ENCODE data around the gene PROM1. TPM values are rescaled to one million over a fixed set of nuclear protein-coding genes. Genes with fewer than 3 reads are reported as not detected.
A peak's percentile ranks its signal among the peaks of the same experiment; 100 is the strongest.

PROM1 gene
- total RNA-seq, 1 experiment from 2014 or later = not detected

DNA sequence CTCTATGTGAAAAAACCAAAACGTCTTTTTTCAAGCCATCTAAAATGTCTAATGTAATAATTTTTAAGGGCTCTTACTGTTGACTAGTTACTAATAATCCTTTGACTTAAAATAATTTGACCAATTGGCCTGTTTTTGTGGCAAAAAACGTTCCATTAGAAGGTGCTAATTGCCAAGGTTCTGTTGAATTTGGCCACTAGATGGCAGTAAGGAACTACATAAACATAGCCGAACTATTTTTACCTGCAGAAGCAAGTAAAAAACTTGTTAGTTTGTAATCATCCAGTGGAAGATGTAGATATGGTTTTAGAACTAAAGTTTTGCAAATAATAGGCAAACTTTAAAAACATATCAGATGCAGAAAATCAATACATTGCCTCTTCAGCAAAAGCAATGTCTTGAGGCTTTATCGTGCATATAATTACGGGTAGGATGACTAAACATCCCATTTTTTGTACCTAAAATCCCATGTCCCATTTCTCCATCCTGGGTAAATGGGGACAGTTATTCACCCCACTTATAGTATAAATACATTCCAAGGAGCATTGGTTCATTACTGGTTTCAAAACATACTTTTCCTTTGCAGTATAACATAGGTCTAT lies 57.6 kb downstream of the PROM1 start:
- DNase-seq (ENCODE audit: low spot score) = peak; percentile 52

DNA sequence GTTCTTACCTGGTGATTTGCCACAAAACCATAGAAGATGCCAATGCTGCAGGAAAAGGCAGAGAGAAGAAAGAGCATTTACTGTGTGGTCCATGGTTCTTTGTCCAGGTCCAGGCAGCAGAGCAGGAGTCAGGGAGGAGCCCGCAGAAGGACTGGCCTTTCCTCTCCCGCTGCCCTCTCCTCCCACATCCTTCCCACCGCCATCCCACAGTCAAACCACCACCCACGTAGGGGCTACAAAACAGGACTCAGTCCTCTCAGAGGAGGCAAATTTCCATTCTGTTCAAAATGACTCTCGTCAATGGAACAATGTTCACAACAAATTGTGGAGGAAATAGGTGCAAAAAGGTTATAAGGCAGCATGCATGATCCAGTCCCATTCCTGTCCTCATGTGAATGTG lies 58.6 kb downstream of the PROM1 start:
- no peak for DNase-seq (ENCODE audit: low spot score)

DNA sequence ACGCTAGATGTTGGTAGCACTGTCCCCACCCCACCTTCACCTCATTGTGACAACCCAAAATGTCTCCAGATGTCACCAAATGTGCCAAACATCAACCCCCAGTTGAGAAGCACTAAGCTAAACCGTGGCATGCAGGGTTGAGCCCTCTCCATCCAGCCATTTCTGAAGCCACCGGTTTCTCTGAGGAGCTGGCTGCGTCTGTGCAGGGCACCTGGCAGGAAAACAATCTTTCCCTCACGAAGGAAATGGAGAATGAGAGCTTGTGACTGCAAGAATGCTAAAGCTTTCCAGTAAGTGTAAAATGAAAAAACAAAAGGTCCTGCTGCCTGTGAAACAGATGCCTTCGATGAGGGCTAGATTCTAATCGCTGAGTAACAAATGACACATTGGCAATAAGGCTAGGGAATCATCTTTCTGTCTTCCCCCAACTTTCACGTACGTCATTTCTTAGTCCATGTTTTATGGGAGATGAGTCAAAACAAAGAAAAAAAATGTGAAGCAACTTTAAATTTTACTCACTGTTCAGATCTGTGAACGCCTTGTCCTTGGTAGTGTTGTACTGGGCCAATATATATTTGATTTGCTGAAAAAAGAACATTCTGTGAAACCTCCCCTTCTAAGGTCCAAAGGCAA lies 59.9 kb downstream of the PROM1 start:
- no peak for DNase-seq (ENCODE audit: low spot score)

DNA sequence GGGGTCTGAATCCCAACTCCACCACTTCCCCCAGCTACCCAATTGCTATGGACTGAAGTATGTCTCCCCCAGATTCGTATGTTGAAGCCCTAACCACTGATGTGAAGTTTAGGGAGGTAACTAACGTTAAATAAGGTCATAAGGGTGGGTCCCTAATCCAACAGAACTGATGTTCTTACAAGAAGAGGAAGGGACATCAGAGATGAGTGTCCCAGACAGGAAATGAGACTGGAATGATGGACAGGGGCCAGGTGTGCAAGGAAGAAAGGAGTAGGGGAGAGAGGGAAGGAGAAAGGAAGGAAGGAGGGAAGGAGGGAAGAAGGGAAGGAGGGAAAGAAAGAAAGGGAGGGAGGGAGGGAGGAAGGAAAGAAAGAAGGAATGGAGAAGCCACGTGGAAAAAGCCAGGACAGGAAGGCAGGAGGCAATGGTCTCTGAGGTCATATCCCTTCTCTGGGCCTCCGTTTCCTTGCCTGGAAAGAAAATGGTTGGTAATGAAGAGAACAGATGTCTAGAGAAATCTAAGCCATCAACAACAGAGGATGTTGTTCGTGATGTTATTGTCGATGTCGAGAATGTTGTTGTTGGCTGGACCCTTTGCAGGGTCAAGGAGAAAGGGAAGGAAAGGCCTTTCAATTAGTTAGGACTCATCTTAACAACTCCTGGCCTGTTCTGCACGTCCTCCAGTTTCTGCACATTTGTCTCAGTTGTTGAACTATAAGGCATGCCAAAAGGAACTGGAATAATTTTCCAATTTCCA lies 61.8 kb downstream of the PROM1 start:
- no peak for DNase-seq (ENCODE audit: low spot score)

DNA sequence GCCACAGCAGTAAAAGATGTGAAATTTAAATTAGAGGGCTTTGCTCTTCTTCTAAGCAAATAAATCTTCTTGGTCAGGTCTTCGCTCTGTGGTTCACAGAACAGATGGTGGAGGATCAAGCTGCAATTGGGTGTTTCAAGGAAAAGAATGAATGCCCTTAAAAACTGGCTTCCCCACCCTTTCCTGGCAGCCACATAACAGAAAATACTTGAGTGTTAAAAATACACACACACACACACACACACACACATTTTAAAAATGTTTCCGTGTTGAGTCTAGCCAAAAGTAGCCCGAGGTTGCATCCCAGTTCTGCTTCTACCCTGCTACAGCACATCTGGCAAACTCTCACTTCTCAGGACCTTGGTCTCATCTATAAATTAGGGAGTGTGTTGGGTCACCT lies 64.2 kb downstream of the PROM1 start:
- no peak for DNase-seq (ENCODE audit: low spot score)

DNA sequence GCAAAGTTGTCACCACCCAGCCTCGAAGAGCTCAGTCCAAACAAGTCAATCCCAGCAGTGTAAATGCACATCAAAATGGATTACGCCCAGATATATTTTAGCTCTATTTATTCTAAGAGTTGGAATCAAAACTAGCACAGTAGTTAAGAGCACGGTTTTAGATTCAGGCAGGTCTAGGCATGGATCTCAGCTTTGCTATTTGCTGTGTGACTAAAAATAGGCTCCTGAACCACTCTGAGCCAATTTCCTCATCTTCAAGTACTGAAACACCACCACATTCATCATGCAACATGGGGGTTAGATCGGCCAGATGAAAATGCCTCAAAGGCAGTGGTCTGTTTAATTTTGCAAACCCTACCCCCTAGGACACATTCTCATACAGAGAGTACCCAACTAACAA lies 65.0 kb downstream of the PROM1 start:
- no peak for DNase-seq (ENCODE audit: low spot score)

DNA sequence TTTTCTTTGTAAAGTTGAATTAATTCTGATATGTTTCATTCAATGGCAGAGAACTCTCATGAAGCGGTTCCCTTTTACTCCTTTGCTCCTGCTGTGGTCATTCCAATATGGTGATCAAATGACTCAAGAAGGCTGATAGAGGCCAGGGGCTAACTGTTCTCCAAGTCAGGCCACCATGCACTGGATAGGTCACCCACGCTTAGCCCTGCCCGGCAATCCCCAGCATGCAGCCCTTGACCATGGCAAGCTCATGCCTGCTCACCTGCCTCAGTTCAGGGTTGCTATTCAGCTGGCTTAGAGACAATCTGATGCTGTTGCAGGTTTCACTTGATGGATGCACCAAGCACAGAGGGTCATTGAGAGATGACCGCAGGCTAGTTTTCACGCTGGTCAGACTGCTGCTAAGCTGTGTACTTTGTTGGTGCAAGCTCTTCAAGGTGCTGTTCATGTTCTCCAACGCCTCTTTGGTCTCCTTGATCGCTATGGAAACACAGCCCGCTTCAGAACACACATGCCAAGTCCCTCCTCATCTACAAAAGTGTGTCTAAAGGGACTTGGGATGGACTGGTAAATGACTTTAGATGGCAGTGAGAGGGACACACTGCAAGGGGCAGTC lies 65.7 kb downstream of the PROM1 start:
- DNase-seq (ENCODE audit: low spot score) = no peak

DNA sequence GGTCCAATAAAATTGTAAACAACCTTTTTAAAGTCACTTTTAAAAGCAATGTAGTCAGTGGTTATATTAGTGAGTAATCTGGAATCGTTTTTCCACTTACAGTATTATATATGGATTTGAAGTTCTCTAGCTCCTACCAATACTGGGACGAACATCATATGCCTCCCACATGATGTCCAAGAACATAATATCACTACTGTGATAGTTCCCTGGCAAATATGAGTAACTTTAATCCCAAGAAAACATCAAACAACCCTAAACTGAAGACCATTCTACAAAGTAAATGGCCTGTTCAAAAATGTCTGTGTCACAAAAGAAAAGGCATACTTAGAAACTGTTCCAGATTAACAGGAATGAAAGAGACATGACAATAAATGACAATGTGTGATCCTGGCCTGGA lies 67.3 kb downstream of the PROM1 start:
- no peak for DNase-seq (ENCODE audit: low spot score)

DNA sequence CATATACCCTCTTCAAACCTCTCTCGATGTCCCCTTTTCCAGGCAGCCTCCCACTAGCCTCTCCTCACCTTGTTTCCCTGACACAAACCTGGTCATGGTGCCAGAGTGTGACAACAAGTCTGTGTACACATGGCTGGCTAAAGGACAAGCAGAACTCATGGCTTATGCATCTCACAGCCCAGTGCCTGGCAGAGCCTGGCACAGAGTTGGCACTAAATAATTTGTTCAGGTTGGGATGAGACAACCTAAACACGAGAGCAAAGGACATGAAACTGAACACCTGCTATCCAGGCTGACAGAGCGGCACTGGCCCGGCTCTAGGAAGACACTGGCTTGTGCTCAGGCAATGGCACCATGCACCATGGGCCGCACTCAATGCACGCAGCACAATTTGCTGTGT lies 72.7 kb downstream of the PROM1 start:
- DNase-seq (ENCODE audit: low spot score) = no peak

DNA sequence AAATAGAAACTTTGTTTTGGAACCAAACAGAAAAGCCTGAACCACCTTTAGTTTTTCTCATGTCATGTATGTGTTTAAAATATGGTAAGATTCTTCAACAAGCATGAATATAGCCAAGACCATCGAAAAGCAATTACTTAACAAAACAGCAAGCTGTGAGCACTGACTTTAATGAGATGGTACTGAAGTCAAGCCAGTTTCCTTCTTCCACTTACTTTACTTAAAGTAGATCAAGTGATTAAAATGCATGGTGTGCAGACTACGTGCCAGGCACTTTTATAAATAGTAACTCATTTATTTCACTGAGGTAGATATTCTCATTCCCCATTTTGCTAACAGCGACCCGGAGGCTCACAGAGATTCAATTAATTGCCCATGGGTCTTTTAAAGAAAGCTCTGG lies 74.7 kb downstream of the PROM1 start:
- no peak for DNase-seq (ENCODE audit: low spot score)

DNA sequence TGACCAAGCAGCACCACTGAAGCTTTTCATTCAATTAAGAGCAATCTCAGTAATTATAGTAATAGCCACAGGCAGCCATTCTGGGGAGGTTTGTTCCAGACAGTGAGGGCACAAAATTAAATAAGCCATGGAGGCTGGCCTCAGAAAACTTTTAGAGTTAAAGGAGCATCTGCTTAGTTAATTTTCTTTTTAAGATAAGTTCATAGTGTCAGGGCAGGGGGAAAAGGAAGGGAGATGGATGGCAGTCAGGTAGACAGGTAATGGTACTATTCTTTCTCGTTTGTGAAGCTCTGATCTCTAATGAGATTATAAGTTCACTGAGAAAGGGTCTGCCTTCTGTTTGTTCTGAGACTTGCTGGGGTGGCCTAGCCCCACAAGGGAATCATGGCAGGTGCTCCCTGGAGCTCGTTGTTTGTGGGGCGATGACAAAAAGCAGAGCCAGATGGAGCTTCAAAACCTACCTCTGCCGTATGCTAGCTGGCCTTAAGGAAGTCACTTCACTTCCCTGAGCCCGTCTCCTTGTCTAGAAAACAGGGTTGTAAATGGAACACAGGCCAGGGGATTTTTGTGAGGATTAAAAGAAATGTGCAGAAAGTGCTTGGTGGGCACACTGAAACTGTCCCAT lies 76.2 kb downstream of the PROM1 start:
- no peak for DNase-seq (ENCODE audit: low spot score)

DNA sequence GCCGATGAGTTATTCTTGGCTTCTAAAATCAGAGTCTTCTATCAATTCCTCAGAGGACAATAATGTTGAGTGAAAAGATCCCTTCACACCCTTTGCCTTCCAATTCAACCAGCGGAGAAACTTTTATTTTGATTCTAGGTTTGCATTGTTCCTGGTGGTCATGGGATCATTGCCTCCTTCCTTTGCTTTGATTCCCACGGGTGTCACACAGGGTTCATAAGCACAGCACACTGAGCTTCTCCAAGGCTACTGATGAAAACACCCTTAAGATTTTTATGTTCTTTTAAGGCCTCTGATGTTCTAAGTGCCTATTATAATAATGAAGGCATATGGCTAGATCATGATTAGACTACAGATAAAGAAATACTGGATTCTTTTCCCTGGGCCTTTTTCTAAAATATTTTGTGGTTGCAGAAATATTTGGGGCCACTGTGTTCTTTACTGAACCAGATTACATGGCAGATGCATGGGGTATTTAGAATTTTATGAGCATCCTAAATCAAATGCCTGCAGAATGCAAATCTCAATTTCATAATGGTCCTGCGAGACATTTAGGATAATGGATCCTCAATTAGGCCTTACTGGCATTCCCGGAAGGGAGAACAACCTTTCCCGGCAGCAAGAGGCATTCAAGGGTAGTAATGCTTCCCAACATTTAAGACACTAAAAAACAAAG lies 76.9 kb downstream of the PROM1 start:
- no peak for DNase-seq (ENCODE audit: low spot score)

DNA sequence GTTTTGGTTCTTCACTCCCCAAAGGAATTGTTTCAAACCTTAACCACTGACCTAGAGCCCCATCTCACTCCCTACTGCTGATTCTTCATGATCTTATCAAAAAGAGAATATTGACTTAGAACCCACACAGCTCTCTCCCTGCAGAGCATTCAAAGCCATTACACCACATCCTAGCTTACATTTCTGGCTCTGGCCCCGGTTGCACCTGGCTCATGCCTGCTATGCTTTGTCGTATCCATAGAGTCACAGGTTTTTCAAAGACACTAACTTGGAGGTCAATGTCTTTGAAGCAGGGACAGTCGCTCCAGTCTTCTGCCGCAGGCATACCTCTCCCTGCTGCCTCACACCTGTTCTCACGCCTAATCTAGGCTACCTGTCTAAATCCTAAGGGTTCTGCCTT lies 78.1 kb downstream of the PROM1 start:
- DNase-seq (ENCODE audit: low spot score) = no peak

DNA sequence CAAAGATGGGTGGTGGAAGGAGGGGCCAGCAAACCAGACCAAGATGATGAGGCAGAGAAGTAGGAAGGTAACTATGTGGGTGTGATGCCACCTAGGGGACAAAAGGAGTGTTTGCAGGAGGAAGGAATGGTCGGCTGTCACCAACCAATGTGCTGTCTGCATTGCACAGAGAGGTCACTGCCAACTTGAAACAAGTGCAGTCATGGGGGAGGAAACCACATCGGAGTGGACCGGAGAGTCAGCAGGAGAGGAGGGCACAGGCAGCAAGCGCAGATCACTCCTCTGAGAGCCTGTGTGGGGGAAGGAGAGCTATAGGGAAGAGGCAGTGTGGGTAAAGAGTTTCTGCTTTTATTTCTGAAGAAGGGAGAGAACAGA lies 82.4 kb downstream of the PROM1 start:
- DNase-seq (ENCODE audit: low spot score) = peak; percentile 88

DNA sequence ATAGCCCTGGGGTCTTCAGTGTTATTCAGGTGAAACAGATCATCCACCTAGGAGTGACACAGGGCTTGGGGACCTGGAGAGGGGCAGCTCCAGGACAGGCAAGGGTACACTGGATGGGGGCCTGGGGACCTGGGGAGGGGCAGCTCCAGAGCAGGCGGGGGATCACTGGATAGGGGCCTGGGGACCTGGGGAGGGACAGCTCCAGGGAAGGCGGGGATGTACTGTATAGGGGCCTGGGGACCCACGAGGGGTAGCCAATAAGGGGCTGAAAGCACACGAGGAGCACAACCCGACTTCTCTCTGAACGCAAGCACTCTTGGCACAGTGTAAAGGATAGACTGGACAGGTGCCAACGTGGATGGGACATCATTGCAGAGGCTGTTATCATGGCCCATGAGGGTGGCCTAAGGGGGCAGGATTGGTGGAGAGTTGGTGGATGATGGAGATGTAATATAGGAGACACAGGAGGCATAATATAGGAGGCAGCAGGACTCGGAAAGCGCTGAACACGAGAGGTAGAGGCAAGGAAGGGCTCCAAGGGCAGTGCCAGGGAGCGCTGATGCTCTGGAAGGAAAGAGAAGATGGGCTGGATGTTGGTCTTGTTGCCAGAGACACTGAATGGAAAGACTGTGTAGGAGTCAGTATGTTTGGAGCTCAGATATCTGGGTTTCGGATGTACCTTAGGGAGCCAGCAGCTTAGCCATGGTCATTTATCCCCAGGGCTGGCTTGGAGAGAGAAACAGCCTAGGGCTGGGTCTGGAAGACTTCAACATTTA lies 82.9 kb downstream of the PROM1 start:
- DNase-seq (ENCODE audit: low spot score) = no peak

DNA sequence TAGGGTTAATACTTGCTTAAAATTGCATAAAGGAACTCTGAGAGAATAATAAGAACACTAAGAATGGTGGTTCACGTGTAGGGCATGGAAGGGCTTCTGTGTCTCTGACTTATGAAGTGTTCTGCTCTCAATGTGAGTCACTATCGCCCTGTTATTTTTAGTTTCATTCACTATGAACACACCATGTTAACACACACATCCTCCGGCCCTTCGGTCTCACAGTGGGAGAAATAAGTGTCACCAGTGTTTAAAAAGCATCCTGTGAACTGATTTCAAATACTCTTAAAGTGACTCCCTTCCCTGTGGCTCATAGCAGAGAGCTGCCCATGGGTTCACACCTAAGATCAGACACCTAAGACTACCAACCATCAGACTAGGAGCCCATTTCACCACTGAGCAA lies 87.0 kb downstream of the PROM1 start:
- no peak for DNase-seq (ENCODE audit: low spot score)

DNA sequence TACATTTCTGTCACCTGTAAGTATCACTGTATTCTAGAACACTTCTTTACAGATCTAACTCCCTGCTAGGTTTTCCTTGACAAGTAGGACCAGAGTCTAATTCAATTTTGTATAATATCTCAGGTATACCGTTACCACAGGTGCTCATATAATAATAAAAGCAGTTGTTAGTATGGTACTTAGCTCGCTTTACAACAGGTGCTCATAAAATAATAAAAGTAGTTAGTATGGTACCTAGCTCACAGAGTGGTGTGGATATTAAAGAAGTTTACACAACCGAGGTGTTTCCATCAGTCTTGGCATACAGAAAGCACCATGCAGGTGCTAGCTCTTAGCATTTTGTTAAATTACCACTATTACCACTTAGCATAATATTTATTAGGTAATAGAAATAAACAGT lies 88.0 kb downstream of the PROM1 start:
- no peak for DNase-seq (ENCODE audit: low spot score)

DNA sequence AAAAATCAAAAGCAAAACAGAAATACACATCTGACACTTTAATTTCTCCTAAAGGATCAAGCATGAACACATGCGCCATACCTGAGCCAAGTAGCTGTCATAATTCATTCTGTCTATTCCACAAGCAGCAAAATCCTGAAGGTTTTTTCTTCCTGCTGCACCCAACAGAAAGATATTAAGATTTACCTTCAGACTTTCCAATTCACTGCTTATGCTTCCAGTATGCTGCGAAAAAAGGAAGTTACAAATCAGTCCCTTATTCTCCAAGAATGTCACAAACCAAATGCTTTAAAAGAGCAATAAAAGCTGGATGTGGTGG lies 91.7 kb downstream of the PROM1 start:
- no peak for DNase-seq (ENCODE audit: low spot score)

DNA sequence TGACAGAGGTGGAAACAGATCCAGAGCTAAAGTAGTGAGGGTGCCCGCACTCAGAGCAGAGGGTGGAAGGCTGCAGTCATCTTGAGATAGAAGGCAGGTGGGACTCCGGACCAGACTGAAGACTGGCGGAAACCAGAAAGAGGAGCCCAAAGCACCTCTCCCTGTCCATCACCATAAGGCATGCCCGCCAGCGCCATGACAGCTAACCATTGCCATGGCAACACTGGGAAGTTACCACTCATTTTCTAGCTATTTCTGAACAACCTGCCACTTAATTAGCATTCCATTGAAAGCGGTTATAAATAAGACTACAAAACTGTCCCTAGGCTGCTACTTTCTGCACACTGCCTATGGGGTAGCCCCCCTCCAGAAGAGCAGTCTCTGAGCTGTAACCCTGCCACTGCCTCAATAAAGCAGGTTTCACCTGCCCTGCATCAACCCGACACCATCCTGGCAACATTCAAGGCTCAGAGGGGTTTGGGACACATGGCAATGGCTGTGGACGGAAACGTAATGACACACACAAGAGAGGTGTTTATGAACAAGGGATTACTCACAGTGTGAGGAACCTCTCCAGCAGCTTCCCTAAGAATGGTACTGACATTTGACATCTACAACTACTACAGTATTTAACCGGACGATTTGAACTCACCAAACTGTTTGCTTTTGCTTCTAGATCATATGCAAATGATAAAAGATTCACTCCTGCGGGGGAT lies 93.1 kb downstream of the PROM1 start:
- DNase-seq (ENCODE audit: low spot score) = no peak

DNA sequence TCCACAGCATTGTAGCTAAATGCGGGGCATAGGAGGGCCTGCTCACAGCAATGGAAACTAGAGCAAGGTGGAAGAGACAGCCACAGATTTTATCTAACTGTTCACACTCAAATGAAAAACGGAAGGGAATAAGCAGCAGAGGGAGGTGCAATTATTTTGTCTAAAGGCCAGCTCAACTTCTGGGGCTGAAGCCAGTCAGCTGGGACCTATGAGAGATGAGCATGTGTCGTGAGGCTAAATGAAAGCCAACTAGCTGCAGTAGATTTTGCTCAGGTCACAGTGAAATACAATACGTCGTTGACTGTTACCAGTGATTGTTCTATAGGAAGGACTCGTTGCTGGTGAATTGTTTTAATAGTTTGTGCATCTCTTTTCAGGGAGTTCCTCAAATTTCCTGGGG lies 94.4 kb downstream of the PROM1 start:
- DNase-seq (ENCODE audit: low spot score) = no peak

DNA sequence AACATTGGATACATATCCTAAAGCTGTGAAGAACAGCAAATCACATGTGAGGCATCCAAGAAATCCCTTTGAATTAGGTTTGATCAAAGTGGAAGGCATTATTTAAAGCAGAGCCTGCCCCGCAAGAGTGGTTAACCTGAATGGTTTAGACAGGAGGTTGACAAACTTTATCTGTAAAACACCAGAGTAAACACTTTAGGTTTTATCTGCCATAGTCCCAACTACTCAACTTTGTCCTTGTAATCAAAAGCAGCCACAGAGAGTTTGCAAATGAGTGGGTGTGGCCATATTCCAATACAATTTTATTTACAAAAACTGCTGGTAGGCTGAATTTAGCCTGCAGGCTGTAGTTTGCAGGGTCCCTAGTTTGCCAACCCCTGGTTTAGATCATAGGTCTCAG lies 95.6 kb downstream of the PROM1 start:
- no peak for DNase-seq (ENCODE audit: low spot score)
